Testis (tissue), 2 donors: ENCODE results near the gene LDHD.

ENCODE experiments used
- CTCF ChIP-seq, 3 experiments: fragments of 450-650 bp in 2 of 3; fragments of 200-600 bp in 1 of 3; sonication (generic) in 1 of 3; IDR thresholded peaks; one replicate each; pipeline ENCODE4 v1.5.1; 2016 to 2019; ENCODE audit warnings: antibody characterized with exemption in 3 of 3, mild to moderate bottlenecking in 2 of 3, moderate library complexity in 1 of 3
- POLR2A ChIP-seq: fragments of 450-650 bp; IDR thresholded peaks from one replicate; pipeline ENCODE4 v1.6.1; 2017; ENCODE audit warnings: antibody characterized with exemption, mild to moderate bottlenecking, moderate library complexity

GRCh38 chr16:75160386-75160785 is 43.8 kb upstream of the LDHD start:
- TF ChIP-seq CTCF (IDR thresholded peaks at IDR 0.05) (no peak), POLR2A (no peak)
